GM12878 (cell line): ENCODE measurements around the gene ANKRD11. TPM values are rescaled to one million over a fixed set of nuclear protein-coding genes. Genes with fewer than 3 reads are reported as not detected.

Source experiments
- ASH2L ChIP-seq: fragments of 300-600, 200-600 bp; sonication (generic); IDR thresholded peaks from 2 replicates; pipeline ENCODE4 v1.6.1; 2017; ENCODE audit warnings: low read depth, mild to moderate bottlenecking, borderline replicate concordance
- CEBPB ChIP-seq, 2 experiments: fragments of 150-350 bp in 1 of 2; IDR thresholded peaks; 2 replicates each; pipeline ENCODE4 v1.6.1; 2012 to 2014; ENCODE audit warnings: low read depth in 2 of 2, low read length in 2 of 2, borderline replicate concordance in 1 of 2, inconsistent platforms in 1 of 2
- EZH2 ChIP-seq: IDR thresholded peaks from 2 replicates; pipeline ENCODE4 v1.6.1; 2012; ENCODE audit warnings: low read depth, mild to moderate bottlenecking, control low read depth, inconsistent platforms, low read length, borderline replicate concordance; ENCODE audit not compliant: control insufficient read depth
- FOXK2 ChIP-seq: fragments of 450-650 bp; IDR thresholded peaks from 2 replicates; pipeline ENCODE4 v1.6.1; 2017; ENCODE audit warnings: mild to moderate bottlenecking, moderate library complexity
- GABPA ChIP-seq: IDR thresholded peaks from 2 replicates; pipeline ENCODE4 v1.6.1; 2014; ENCODE audit warnings: antibody characterized with exemption, low read depth, mild to moderate bottlenecking, inconsistent platforms
- IKZF1 ChIP-seq: fragments of 450-650 bp; conservative IDR thresholded peaks from 2 replicates; pipeline ENCODE4 v1.6.1; 2017; ENCODE audit warnings: antibody characterized with exemption, mild to moderate bottlenecking
- IRF4 ChIP-seq: IDR thresholded peaks from 2 replicates; pipeline ENCODE4 v1.6.1; 2011; ENCODE audit warnings: low read depth, low read length
- MYC ChIP-seq: IDR thresholded peaks from 2 replicates; pipeline ENCODE4 v1.6.1; 2011; ENCODE audit warnings: mild to moderate bottlenecking, low read length, moderate library complexity, inconsistent platforms; ENCODE audit not compliant: insufficient read depth, insufficient replicate concordance, insufficient read length, severe bottlenecking
- NFIC ChIP-seq: IDR thresholded peaks from 2 replicates; pipeline ENCODE4 v1.6.1; 2012; ENCODE audit warnings: low read depth, mild to moderate bottlenecking, inconsistent platforms, low read length, moderate library complexity
- PRDM15 ChIP-seq: fragments of 450-650 bp; formaldehyde crosslinking; IDR thresholded peaks from 2 replicates; pipeline ENCODE4 v1.4.0; 2020; ENCODE audit warnings: mild to moderate bottlenecking, moderate library complexity
- RELA ChIP-seq: fragments of 450-650 bp; IDR thresholded peaks from 2 replicates; pipeline ENCODE4 v1.8.0; 2014; ENCODE audit warnings: borderline replicate concordance; ENCODE audit not compliant: partially characterized antibody
- SIN3A ChIP-seq: IDR thresholded peaks from 2 replicates; pipeline ENCODE4 v1.6.1; 2012; ENCODE audit warnings: low read depth, low read length, improper control_type of control experiment
- STAT1 ChIP-seq: fragments of 450-650 bp; conservative IDR thresholded peaks from 2 replicates; pipeline ENCODE4 v1.6.1; 2014; ENCODE audit warnings: antibody characterized with exemption, mild to moderate bottlenecking
- TAF1 ChIP-seq: IDR thresholded peaks from 2 replicates; pipeline ENCODE4 v1.6.1; 2011; ENCODE audit warnings: mild to moderate bottlenecking, low read depth, low read length, borderline replicate concordance
- USF2 ChIP-seq: IDR thresholded peaks from 2 replicates; pipeline ENCODE4 v1.6.1; 2011; ENCODE audit warnings: low read depth, low read length, improper control_type of control experiment, borderline replicate concordance
- ZBED1 ChIP-seq: IDR thresholded peaks from 2 replicates; pipeline ENCODE4 v1.6.1; 2016; ENCODE audit warnings: borderline replicate concordance
- ZBTB11 ChIP-seq: fragments of 450-650 bp; formaldehyde crosslinking; IDR thresholded peaks from 2 replicates; pipeline ENCODE4 v1.5.0; 2022; ENCODE audit warnings: mild to moderate bottlenecking, missing genetic modification characterization
- polyA plus RNA-seq, 11 experiments: library from polyadenylated mRNA; depleted of rRNA in 4 of 11; unstranded in 6 of 11; stranded (reverse) in 5 of 11; fragments of >200 nt; fragmentation: Nextera tagmentation in 4 of 11; fragmentation: Illumina TruSeq in 1 of 11; extraction: Ambion mirVana in 4 of 11; extraction: Trizol in 1 of 11; gene quantifications; 1 replicate in 1 of 11; 2 replicates in 10 of 11; pipeline versions ENCODE4 v1.2.1 to v1.2.3, GENCODE V29; 2011 to 2016; ENCODE audit warnings: inconsistent platforms in 2 of 11, missing spikeins in 2 of 11, low read depth in 1 of 11
- total RNA-seq, 4 experiments: library from RNA; depleted of rRNA in 3 of 4; stranded (reverse); fragments of >200 nt in 3 of 4; fragmentation: Illumina TruSeq in 1 of 4; extraction: Trizol in 1 of 4; gene quantifications; 2 replicates each; pipeline versions ENCODE4 v1.2.1 to v1.2.3, GENCODE V29; 2013 to 2021
- TF ChIP-seq, protein P1 (sequence below): fragments of 450-650 bp; IDR thresholded peaks from 2 replicates; pipeline ENCODE4 v1.6.1; 2014; ENCODE audit warnings: mild to moderate bottlenecking
- TF ChIP-seq, protein P2 (sequence below): IDR thresholded peaks from 2 replicates; pipeline ENCODE4 v1.6.1; 2012; ENCODE audit warnings: low read depth, low read length, improper control_type of control experiment

ANKRD11 gene
- total and polyA plus RNA-seq, 10 of the 15 experiments (the other 5 are each of a cell fraction or from before 2014, with no cell fraction given): 5.1 to 103 (median 27.4) TPM

- TF ChIP-seq ZBTB11 (CRISPR knock-in tag) (no peak), EZH2 (no peak), NFIC (peak; percentile 86), ASH2L (no peak), ZBED1 (no peak), IRF4 (no peak), TAF1 (no peak), PRDM15 (CRISPR knock-in tag) (no peak), RELA (peak; percentile 21), USF2 (no peak), SIN3A (no peak), FOXK2 (no peak), GABPA (0 out of 2 replicates have a peak, but pooled peaks have one; percentile 27), MYC (no peak), IKZF1 (peak; percentile 79), CEBPB (IDR thresholded peaks at IDR 0.05; ENCODE audit: borderline replicate concordance in 1 of 2, low read depth in 2 of 2, low read length in 2 of 2) (no peak), STAT1 (no peak)
- TF ChIP-seq, protein P1, sequence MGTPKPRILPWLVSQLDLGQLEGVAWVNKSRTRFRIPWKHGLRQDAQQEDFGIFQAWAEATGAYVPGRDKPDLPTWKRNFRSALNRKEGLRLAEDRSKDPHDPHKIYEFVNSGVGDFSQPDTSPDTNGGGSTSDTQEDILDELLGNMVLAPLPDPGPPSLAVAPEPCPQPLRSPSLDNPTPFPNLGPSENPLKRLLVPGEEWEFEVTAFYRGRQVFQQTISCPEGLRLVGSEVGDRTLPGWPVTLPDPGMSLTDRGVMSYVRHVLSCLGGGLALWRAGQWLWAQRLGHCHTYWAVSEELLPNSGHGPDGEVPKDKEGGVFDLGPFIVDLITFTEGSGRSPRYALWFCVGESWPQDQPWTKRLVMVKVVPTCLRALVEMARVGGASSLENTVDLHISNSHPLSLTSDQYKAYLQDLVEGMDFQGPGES: no peak
- TF ChIP-seq, protein P2, sequence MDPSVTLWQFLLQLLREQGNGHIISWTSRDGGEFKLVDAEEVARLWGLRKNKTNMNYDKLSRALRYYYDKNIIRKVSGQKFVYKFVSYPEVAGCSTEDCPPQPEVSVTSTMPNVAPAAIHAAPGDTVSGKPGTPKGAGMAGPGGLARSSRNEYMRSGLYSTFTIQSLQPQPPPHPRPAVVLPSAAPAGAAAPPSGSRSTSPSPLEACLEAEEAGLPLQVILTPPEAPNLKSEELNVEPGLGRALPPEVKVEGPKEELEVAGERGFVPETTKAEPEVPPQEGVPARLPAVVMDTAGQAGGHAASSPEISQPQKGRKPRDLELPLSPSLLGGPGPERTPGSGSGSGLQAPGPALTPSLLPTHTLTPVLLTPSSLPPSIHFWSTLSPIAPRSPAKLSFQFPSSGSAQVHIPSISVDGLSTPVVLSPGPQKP: no peak
These were observed 129.5 kb downstream of the ANKRD11 start (continued) for GRCh38 chr16:89360760-89361435.
